Heart right ventricle (tissue), 16 donors: ENCODE results near the gene TEDC1. TPM values are rescaled to one million over a fixed set of nuclear protein-coding genes. Genes with fewer than 3 reads are reported as not detected.
A peak's percentile ranks its signal among the peaks of the same experiment; 100 is the strongest.

Experiments
- ATAC-seq, 8 donors: fragments of 200-7000 bp; cut with Tn5 transposase; one replicate each; pipeline ENCODE4 v1.9.1; 2020; ENCODE audit warnings: mild to moderate bottlenecking in 8 of 8, moderate library complexity in 8 of 8, moderate number of reproducible peaks in 1 of 8
- DNase-seq, 2 donors: peaks; one replicate each; pipeline ENCODE4 v3.0.0-alpha.2; 2020
- H3K27ac ChIP-seq, 10 donors: fragments of 200-600 bp; sonication (generic) in 2 of 10; one replicate each; pipeline versions ENCODE4 v1.5.0 to v1.8.0; 2020 to 2022; ENCODE audit warnings: mild to moderate bottlenecking in 3 of 10
- H3K27me3 ChIP-seq, 7 donors: fragments of 200-600 bp; one replicate each; pipeline ENCODE4 v1.8.0; 2021 to 2022; ENCODE audit warnings: mild to moderate bottlenecking in 2 of 7
- H3K36me3 ChIP-seq, 9 donors: fragments of 200-600 bp; sonication (generic) in 1 of 9; one replicate each; pipeline versions ENCODE4 v1.5.0 to v1.8.0; 2020 to 2022; ENCODE audit warnings: mild to moderate bottlenecking in 2 of 9
- H3K4me1 ChIP-seq, 9 donors: fragments of 200-600 bp; sonication (generic) in 1 of 9; one replicate each; pipeline versions ENCODE4 v1.5.0 to v1.8.0; 2020 to 2022; ENCODE audit warnings: mild to moderate bottlenecking in 4 of 9
- H3K4me3 ChIP-seq, 10 donors: fragments of 200-600 bp; sonication (generic) in 2 of 10; one replicate each; pipeline versions ENCODE4 v1.5.0 to v1.8.0; 2020 to 2022; ENCODE audit warnings: mild to moderate bottlenecking in 7 of 10, moderate library complexity in 2 of 10
- H3K9me3 ChIP-seq, 11 donors: fragments of 200-600 bp in 10 of 11; sonication (generic) in 2 of 11; one replicate each; pipeline versions ENCODE4 v1.5.0 to v1.8.0; 2013 to 2022; ENCODE audit warnings: mild to moderate bottlenecking in 2 of 11, control low read depth in 1 of 11, moderate library complexity in 1 of 11
- WGBS, 2 donors: extraction: QIAGEN DNeasy Blood & Tissue Kit; methylation state at CpG; one replicate each; pipeline ENCODE4 v1.1.7; 2013; ENCODE audit warnings: inconsistent platforms in 1 of 2; 5-methylcytosine and 5-hydroxymethylcytosine counted together
- intact Hi-C, 10 donors: fragments of 100-400 bp; cut with DNase I; formaldehyde crosslinking; loops; one replicate each; pipeline versions ENCODE4 v1.11.1 to v1.14.2; 2022
- polyA plus RNA-seq, 2 donors: library from polyadenylated mRNA; stranded (reverse); fragments of 200-250 nt; gene quantifications; one replicate each; pipeline ENCODE4 v1.2.3, GENCODE V29; 2013
- total RNA-seq, 10 donors: library from RNA; stranded (reverse); fragmentation: NEBNext Ultra II Directional in 3 of 10; extraction: Animal tissue kit (Norgen Biotek cat#: 25700) in 3 of 10; gene quantifications; one replicate each; pipeline versions ENCODE4 v1.2.1 to v1.2.4, GENCODE V29; 2021 to 2023
- TF ChIP-seq, protein P1 (sequence below), 9 donors: fragments of 200-600 bp; sonication (generic) in 2 of 9; IDR thresholded peaks; one replicate each; pipeline versions ENCODE4 v1.5.0 to v1.8.0; 2021 to 2022; ENCODE audit warnings: antibody characterized with exemption in 9 of 9, mild to moderate bottlenecking in 5 of 9, moderate library complexity in 1 of 9
- donor health status: Arrhythmogenic right ventricular cardiomyopathy.
- donor health status: ischemic (EF 13 %, LVEDD 7.1; RV severe dilation, severe dysfunction).
- donor health status: healthy with polysubstance abuse.
- donor health status: DM: no; HTN: yes; CAD: no.
- donor health status: DM: no; HTN: no; CAD: no.
- donor health status: ischemic (EF 25% LVEDD 6.9; RV normal size, moderate dysfunction).
- donor health status: ischemic (EF 25% LVEDD 5.7; RV mildly dilated, moderate dysfunction).
- donor health status: healthy.
- donor health status: DM: yes; HTN: yes; CAD: no.
- donor health status: Ischemic cardiomyopathy.
- donor health status: ischemic (EF 35%, LVEDD 5.7; RV mildly dilated, moderate dysfunction).
- donor health status: nonischemic (EF 11% LVEDD 7.7; RV severe dilation, severe dysfunction).
- donor health status: DM: yes; HTN: yes; CAD: no.
- donor health status: PGD.
- donor health status: ischemic (EF 29% LVEDD 5.4; RV normal size, mild dysfunction).
- donor health status: nonischemic (EF 23%, LVEDD 6.1; RV moderate dilation, normal function).

Gene TEDC1
- total and polyA plus RNA-seq, 12 donors: 2.3 to 10.0 (median 4.4) TPM

DNA sequence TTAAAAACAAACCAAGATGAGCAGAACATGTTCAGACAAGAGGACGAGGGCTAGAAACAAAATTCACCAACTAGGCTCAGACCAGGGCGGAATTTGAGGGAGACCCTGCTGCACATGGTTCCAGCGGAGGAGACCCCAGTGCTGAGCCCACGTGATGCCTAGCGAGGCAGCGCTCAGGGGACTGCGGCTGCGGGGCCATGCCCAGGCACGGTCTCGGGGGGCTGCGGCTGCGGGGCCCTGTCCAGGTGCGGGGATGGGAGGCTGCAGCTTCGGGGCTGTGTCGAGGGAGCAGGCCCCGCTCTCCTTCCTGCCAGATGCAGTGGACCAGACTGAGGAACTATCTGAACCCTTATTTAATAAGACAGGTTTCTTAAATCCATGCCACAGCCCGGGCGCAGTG is 29.1 kb upstream of the TEDC1 start:
- H3K9me3 ChIP-seq: no peaks in the 10 kb centered on the region
- no peaks in the 10 kb centered on the region for H3K27me3 ChIP-seq
- WGBS, 2 donors: 96 to 98% methylated on average over 14 to 18 of the region's 18 CpGs
- H3K27ac ChIP-seq: no peak overlapping the region
- TF ChIP-seq, protein P1, sequence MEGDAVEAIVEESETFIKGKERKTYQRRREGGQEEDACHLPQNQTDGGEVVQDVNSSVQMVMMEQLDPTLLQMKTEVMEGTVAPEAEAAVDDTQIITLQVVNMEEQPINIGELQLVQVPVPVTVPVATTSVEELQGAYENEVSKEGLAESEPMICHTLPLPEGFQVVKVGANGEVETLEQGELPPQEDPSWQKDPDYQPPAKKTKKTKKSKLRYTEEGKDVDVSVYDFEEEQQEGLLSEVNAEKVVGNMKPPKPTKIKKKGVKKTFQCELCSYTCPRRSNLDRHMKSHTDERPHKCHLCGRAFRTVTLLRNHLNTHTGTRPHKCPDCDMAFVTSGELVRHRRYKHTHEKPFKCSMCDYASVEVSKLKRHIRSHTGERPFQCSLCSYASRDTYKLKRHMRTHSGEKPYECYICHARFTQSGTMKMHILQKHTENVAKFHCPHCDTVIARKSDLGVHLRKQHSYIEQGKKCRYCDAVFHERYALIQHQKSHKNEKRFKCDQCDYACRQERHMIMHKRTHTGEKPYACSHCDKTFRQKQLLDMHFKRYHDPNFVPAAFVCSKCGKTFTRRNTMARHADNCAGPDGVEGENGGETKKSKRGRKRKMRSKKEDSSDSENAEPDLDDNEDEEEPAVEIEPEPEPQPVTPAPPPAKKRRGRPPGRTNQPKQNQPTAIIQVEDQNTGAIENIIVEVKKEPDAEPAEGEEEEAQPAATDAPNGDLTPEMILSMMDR (IDR thresholded peaks at IDR 0.05): no peak
- ATAC-seq: no peak
- H3K36me3 ChIP-seq: peaks cover 0 to 86% (median 40%) of the 10 kb centered on the region in 9 donors
- intact Hi-C loops: no loop called here
- peaks cover 3 to 38% (median 15%) of the 10 kb centered on the region in 9 donors for H3K4me1 ChIP-seq
- no peak overlapping the region for H3K4me3 ChIP-seq
- no peak for DNase-seq

DNA sequence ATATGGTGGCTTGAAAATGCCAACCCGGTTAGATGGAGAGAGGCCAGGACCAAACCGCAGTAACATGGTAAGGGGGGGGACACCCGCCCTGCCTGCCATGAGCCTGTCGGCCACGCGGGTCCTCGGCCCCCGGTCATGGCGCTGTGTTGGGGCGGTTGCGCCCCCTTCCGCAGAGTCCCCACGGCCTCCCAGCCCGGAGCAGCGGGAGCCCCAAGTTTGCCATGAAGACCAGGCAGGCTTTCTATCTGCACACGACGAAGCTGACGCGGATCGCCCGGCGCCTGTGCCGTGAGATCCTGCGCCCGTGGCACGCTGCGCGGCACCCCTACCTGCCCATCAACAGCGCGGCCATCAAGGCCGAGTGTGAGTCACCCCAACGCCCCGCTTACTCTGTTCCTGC is 26.5 kb upstream of the TEDC1 start:
- WGBS, 2 donors: 94 to 96% methylated on average over 33 of the region's 33 CpGs
- H3K36me3 ChIP-seq: peaks cover 0 to 85% (median 34%) of the 10 kb centered on the region in 9 donors

DNA sequence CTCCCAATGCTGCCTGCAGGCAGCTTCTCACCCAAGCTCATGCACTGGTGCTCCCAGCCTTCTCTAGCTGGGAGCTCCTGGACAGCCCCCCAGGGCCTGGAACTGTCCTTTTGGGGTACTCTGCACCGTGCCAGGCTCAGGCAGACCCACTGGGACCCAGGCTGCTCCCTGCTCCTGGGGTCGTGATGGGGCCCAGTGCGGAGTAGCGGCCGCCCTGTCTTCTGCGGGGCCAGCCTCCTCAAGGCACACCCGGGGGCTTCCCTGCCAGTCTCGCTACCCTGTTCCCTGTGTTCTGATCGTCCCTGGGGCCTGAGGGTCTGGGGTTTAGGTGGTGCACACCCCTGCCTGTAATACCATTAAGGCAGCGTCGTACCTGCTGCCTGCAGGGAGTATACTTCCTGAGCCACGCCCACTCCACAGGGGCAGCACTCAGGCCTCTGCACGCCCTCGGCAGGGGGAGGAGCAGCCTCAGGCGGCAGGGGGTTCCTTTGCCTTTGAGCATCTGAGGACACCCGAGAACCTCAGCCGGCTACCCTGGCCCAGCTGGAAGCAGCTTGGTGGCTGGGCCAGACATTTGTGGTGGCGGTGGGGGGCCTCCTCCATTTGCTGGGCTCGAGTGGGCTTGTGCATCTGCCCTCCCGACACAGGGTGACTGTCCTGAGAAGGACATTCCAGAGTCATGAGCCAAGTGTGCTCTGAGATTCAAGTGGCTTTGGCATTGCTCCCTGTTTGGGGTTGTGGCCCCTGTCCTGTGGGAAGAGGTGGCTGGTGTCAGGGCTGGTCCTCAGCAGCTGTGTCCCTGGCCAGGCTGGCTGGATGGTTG is 25.6 kb upstream of the TEDC1 start:
- Histone ChIP-seq H3K27me3 (no peaks in the 10 kb centered on the region), H3K9me3 (no peaks in the 10 kb centered on the region), H3K27ac (peak overlapping the region; percentile 69 to 100 (median 100)), H3K4me3 (no peak overlapping the region), H3K4me1 (peaks cover 28 to 73% (median 46%) of the 10 kb centered on the region in 9 donors), H3K36me3 (peaks cover 0 to 84% (median 34%) of the 10 kb centered on the region in 9 donors)
- DNase-seq: peak; percentile 62 to 82
- TF ChIP-seq, protein P1 (IDR thresholded peaks at IDR 0.05): no peak
- ATAC-seq: peak; percentile 32 to 70 (median 54)
- intact Hi-C loops: no loop called here
- 58 to 70% methylated on average over 20 of the region's 20 CpGs for WGBS, 2 donors

More for the DNA sequence above, 26.5 kb upstream of the TEDC1 start:
- ATAC-seq (no peak), DNase-seq (no peak)
- TF ChIP-seq, protein P1 (IDR thresholded peaks at IDR 0.05): no peak
- no peaks in the 10 kb centered on the region for H3K27me3 ChIP-seq
- no peaks in the 10 kb centered on the region for H3K9me3 ChIP-seq
- H3K27ac ChIP-seq: peak overlapping the region in 7 of 10 donors; percentile 88 to 100 (median 100)
- intact Hi-C loops: no loop called here
- no peak overlapping the region for H3K4me3 ChIP-seq
- peaks cover 21 to 64% (median 40%) of the 10 kb centered on the region in 9 donors for H3K4me1 ChIP-seq

DNA sequence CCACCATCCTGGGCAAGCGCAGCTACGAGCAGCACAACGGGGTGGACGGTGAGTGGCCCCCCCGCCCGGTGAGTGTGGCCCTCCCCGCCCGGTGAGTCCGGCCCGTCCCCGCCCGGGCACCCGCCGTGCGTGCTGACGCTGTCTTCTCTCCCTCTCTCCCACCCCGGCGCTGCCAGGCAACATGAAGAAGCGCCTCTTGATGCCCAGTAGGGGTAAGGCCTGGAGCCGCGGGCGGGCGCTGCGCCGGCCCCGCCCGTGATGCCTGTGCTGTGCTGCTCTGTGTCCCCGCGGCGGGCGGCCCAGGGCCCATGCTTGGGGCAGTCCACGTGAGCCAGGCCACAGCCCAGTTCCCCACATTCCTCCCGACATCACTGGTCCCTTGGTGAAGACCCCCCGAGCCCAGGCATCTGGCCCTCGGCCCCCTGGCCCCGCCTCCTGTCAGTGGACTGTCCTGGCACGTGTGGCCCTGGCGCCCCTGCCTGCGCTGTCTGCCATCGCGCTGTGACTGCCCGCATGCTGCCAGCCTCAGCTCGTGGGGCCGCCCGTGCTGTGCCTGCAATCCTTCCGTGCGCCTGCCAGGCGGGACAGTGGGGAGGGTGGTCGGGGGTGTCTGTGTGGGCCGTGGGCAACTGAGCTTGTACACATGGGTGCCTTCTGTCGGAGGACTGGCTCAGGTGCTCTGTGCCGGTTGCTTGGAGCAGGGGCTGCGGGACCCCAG is 24.4 kb upstream of the TEDC1 start:
- 54 to 65% methylated on average over 53 of the region's 53 CpGs for WGBS, 2 donors

More for the DNA sequence above, 24.4 kb upstream of the TEDC1 start:
- intact Hi-C loops: no loop called here
- Histone ChIP-seq H3K27me3 (no peaks in the 10 kb centered on the region), H3K36me3 (peaks cover 0 to 76% (median 24%) of the 10 kb centered on the region in 9 donors), H3K4me1 (peaks cover 38 to 86% (median 56%) of the 10 kb centered on the region in 9 donors), H3K27ac (peak overlapping the region; percentile 69 to 100 (median 100)), H3K9me3 (no peaks in the 10 kb centered on the region), H3K4me3 (peak overlapping the region in 2 of 10 donors; percentile 3 to 32)
- DNase-seq (peak; percentile 74 to 84), ATAC-seq (peak; percentile 40 to 69 (median 54))
- TF ChIP-seq, protein P1 (IDR thresholded peaks at IDR 0.05): peak in 1 of 9 donors; percentile 5
